HUDEP-2 (cell line): ENCODE measurements around the gene LITAF.

ENCODE experiments used
- DNase-seq, 76 experiments: peaks; one replicate each; lab custom pipeline; 2025; ENCODE audit not compliant: unreplicated experiment in 76 of 76; lab: John Stamatoyannopoulos, UW

Gene LITAF

DNA sequence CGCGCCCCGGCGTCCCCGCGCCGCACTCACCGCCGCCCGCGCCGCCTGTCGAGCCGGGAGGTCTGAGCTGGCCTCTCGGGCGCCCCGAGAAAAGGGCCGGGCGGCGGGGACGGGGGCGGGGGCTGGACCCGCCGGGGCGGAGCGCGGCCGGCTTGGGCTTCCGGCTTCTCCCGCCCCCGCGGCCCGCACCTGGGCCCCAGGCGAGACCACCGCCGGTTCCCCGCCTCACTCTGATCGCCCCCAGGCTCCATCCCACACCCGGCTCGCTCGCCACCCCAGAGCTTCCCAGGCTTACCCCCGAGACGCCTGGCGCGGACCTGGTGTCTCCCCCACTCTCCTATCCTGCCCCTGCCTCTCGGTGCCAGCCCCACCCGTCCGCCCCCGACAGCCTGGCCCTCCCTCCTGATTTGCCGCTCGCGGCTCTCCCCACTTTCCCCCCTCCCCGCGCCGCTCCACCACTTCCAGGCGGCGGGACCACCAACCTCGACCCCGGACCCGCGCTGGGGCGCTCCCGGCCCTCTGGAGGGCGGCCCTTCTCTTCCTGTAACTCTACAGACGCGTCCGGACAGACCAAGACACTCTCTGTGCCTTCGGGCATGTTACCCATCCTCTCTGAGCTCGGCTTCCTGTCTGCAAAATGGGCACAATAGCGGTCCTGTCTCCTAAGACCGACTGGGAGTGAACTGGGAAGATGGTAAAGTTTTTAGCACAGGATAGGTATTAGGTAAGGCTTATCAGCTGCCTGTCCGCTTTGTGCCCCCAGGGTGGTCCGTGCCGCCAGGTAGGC lies at the start of gene LITAF:
Gene LITAF, minus strand, starts transcription at position 64 of the 787 bp plus-strand sequence. CDS start 30,189 bp downstream, outside the sequence.
- DNase-seq: peak in 29 of 76 experiments; percentile 3 to 60 (median 31)

DNA sequence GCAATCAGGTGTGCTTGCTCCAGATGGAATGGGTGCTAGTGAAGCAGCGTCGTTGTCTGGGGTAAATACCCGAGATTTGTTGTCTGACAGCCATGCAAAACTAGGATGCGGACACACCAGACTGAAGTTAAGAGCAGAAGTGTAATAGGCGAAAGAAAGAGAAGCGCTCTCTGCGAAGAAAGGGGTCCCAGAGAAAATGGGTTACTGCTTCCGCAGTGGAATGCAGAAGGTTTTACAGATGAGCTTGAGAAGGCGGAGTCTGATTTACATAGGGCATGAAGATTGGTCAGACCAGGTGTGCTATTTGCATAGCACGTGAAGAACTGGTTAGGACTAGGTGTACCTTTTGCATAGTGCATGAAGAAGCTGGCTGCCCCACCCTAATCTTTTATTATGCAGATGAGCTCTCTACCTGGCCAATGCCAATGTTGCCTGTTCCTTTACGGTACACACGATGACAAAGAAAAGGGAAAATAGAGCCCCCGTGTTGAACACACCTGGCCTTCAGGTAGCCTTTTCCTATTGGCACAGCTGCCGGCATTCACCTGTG lies 49.5 kb upstream of the LITAF start:
- DNase-seq: no peak

DNA sequence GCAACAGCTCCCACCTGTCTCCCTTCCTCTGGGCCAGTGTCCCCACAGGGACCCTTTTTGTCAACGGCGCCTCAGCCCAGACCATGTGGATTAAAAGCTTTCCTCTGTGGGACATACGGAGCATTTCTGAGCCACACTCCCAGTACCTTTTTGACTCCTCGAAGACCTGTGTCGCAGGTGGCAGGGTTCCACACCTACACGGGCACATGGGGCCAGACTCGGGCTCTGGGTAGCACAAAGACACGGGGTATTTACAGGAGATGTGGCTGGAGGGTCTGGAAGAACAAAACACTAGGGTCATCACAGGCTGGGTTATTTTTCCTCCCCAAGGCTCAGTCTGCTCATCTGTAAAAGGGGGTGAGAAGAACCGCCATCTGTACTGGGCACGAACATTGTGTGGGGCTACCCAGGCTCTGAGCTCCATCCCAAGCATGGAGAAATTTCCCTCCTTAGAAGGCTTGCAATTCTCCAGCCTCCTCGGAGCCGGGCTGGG lies 49.0 kb upstream of the LITAF start:
- no peak for DNase-seq

DNA sequence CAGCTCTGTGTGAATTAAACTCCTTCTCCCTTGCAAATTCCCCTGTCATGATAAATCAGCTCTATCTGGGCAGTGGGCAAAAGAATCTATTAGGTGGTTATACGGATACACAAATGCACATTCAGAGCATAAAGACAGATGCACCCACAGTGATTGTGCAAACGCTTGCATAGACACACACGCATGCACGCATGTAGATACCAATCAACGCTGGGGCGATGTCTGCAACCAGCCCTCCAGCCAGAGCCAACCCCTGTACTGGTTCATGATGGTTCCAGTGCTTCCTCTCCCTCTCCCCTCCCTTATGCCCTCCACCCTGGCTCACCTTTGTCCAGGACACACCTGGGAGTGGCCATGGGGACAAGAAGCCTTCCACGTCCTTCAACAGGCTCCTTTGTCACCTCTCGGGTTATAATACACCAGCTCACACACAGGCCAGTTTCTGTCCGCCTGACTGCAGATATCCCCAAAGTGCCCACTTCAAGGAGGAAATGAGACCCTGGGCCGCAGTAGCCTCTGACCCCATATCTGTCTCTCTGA lies 48.5 kb upstream of the LITAF start:
- DNase-seq: no peak

DNA sequence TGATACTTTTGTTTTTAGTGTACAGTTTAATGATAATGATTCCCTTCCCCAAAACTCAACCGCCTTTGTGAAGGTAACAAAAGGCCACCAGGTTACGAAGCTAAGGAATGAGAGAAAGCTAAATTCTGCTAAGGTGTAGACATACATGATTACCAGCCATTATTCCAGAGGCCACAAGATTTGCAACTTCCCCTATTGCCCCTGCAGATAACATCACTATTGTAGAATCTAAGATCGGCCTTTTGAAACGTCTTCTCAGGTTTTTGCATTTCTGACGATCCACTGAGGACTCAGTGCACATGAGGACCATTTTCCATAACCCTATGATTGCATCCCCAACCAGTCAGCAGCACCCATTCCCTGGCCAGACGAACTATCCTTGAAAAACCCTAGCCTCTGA lies 47.6 kb upstream of the LITAF start:
- no peak for DNase-seq

DNA sequence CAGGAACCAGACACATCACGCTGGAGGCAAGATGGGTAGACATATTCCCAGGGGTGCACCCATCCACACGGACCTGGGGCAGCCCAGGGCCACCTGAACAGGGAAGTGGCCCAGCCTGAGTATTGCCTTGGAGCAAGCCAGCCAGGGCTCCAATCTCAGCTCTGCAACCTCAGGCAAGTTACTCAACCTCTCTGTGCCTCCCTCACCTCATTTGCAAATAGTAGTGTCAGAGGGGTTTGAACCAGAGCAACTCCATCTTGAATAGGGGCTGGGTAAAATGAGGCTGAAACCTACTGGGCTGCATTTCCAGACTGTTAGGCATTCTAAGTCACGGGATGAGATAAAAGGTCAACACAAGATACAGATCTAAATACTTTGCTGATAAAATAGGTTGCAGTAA lies 46.4 kb upstream of the LITAF start:
- no peak for DNase-seq

DNA sequence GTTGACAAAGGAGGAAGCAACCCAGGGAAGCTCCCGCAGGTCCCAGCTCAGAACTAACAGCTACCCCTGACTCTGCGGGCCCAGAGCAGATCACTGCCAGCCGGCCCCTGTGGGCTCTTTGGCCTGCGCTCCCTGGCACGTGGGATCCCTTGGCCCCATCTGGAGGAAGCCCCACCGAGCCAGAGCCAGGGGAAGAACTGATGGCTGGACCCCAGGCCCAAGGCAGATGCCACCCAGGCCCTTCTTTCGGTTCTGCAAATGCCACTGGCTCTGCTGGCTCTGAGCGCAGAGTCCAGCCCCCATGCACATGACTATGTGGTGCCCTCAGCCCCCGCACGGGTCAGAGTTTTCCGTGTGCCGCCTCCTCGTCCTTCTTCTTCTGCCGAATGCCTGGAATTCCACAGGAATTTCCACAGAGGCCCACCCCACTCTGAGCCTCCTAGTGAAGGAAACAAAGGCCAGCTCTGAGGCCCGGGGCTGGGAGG lies 45.8 kb upstream of the LITAF start:
- no peak for DNase-seq

DNA sequence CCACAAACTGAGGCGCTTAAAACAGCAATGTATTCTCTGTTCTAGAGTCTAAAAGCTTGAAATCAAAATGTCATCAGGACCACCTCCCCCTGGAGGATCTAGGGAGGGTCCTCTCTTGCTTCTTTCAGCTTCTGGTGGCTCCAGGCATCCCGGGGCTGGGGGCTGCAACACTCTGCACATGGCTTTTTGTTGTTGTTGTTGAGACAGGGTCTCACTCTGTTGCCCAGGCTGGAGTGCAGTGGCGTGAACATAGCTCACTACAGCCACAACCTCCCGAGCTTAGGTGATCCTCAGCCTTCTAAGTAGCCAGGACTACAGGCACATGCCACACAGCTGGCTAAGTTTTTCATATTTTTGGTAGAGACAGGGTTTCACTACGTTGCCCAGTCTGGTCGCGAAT lies 44.5 kb upstream of the LITAF start:
- DNase-seq: no peak

DNA sequence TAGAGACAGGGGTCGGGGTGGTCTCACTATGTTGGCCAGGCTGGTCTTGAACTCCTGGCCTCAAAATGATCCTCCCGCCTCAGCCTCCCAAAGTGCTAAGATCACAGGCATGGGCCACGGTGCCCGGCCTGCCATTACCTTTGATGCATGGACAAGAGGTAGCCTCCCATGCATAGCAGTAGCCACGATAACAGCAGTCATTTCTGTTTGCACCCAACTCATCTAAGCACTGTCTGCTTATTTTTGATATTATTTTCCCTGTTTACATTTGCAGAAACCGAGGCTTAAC lies 44.0 kb upstream of the LITAF start:
- DNase-seq: no peak

DNA sequence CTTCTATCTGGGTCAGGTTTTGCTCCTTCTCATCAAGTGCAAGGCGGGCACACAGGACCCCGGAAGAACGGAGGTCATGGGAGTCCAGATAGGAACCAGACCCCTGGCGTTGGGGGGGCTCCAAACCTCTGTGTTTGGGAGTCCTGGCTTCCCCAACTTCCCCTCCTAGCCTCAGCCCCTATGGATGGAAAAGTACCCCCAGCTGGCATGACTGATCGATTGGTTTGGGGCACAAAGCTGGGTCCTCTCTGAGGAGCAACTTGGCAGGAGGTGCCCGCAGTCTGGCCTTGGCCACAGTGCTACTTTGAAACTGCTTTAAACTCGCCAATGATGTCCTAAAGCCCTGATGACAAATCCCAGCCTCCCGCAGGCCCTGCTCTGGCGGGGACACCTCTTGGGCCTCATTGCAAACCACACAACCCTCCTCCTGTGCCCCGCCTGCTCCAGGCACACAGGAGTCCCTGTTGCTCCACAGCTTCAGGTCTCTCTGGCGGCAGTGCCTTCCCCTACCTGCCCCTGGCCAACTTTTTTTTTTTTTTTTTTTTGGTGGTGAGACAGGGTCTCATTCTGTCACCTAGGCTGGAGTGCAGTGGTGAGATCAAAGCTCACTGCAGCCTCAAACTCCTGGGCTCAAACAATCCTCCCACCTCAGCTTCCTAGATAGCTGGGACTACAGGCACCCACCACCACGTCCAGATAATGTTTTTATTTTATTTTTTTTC lies 43.5 kb upstream of the LITAF start:
- DNase-seq: no peak

DNA sequence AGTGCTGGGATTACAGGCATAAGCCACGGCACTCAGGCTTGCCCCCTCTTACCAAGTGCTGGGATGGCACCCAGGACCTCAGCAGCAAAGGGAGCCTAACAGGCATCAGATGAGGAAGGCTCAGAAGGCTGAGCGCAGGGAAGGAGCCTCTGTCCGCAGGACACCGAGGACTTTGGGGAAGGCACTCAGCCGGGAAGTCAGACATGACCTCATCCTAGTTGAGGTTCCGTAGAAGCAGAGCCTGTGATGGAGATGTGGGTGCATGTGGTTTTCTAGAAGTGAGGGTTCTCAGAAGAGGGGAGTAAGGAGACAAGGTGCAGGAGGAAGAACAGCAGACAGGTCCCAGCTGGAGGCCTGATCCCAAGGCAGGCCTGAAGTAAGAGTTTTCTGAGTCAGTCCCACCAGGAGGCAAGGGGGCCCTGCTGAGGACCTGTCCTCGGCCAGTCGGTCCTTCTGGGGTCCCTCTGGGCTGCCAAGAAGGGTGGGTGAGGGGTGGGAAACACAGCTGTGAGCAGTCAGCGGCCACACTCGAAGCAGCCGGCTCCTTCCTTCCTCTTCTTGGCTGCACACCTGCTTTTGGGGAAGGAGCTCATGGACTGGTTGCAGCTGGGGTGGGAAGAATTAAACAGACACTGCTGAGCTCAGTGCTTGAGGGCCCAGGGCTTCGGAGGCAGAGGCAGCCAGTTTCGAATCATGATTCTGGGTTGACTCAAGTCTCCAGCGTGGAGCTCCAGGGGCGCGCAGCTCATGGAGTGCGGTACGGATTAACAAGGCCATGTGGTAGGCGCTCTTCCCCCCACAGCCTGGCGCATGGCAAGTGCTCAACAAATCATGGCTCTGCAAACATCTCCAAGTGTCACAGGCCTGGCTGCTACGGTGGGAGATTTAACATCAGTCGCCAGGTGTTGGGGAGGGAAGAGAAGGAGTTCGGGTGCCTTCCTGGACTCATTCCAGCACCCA lies 42.6 kb upstream of the LITAF start:
- DNase-seq: no peak

DNA sequence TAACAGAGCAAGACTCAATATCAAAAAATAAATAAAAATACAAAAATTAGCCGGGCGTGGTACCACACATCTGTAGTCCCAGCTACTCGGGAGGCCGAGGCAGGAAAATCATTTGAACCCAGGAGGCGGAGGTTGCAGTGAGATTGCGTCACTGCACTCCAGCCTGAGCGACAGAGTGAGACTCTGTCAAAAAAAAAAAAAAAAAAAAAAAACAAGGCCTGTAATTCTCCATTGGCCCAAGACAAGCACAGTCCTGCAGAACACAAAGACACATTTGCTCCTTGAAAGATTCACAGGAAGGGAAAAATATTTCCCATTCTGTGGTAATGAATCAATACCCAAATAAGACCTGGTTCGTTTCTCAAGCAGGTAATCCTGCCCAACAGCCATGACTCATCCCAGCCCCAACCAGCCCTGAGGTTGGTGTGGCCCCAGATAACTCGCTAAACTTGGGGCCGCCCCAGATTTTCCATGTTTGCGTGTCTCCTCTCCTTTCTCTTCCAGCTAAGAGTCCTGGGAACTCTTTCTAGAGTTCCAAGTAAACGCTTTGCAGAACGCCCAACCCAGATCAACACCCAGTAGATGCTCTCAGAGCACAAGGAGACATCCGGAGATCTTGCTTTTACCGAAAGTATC lies 41.2 kb upstream of the LITAF start:
- DNase-seq: peak in 18 of 76 experiments; percentile 4 to 47 (median 16)

DNA sequence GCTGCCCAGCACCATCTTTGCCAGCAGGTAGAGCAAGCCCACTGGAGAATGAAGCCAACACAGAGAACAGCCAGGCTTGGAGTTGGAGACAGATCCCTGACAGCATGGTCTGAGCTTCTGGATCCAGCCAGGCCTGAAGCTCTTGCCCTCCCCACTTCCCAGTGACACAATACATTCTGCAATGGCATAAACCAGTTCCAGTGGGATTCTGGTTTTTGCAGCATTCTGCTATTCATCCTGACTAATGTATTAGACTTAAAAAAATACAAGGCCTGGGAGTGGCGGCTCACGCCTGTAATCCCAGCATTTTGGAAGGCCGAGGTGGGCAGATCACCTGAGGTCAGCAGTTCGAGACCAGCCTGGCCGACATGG lies 40.6 kb upstream of the LITAF start:
- no peak for DNase-seq

DNA sequence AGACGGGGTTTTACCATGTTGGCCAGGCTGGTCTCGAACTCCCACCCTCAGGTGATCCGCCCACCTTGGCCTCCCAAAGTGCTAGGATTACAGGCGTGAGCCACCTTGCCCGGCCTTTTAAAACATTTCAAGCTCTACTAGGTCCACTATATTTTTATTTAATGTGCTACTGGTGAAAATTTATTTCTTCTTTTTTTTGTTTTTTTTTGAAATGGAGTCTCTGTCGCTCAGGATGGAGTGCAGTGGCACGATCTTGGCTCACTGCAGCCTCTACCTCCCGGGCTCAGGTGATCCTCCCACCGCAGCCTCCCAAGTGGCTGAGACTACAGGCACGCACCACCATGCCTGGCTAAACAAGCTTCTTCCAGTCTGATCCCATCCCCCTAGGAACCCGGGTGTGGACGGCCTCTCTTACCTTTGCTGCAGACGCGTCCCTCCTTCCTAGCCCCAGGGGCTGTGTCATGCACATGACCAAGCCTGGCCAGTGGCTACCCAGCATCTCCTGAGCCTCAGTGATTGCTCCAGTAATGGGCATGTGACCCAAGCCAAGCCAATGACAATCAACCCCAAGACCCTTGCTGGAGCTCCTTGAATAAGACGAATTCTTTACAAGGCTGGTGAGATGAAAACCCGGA lies 40.1 kb upstream of the LITAF start:
- DNase-seq: no peak

DNA sequence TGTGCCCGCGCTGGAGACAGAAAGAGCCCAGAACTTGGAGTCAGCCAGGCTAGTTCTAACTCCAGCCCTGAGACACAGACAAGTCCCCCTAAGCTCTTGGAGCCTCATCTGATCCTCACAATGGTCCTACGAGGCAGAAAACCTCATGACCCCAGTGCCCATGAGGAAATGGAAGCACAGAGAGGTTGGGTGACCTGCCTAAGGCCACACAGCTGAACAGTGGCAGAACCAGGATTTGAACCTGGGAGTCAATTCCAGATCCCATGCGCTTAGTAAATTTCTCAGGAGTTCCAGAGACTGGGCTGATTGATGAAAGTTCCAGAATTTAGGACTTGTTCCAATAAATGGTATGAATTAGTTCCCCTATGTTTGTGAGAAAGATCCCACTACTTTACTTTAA lies 39.0 kb upstream of the LITAF start:
- DNase-seq: no peak

DNA sequence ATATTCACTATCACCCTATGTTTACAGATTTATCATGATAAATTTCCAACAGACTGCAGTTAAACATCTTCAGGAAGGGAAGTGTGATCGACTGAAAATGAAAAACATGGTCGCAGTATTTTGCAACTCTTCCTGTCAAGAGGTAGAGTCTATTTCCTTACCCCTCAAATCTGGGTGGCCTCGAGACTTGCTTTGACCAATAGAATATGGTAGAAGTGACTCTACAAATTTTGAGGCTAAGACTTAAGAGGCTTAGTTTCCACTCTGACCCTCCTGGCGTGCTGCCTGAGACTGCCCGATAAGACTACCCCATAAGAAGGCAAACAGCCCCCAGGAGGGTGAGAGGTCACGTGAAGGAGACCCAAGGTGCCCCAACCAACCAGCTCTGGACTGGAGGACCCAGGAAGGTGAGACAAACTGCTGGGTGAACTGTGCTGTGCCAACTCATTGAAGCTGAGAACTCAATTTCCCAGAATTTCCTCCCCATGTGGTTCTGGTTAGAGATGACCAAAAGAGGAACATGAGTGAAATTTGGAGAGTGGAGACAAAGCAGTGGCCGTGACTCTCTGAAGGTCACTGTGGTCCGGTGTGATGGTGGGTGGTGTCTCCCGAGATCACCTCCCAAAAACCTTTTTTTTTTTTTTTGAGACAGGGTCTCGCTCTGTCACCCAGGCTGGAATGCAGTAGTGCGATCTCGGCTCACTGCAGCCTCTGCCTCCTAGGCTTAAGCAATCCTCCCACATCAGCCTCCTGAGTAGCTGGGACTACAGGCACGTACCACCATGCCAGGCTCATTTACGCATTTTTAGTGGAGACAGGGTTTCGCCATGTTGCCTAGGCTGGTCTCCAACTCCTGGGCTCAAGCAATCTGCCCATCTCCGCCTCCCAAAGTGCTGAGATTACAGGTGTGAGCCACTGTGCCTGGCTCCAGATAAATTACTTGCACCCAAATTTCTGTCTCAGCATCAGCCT lies 38.2 kb upstream of the LITAF start:
- DNase-seq: peak in 2 of 76 experiments; percentile 15 to 51

DNA sequence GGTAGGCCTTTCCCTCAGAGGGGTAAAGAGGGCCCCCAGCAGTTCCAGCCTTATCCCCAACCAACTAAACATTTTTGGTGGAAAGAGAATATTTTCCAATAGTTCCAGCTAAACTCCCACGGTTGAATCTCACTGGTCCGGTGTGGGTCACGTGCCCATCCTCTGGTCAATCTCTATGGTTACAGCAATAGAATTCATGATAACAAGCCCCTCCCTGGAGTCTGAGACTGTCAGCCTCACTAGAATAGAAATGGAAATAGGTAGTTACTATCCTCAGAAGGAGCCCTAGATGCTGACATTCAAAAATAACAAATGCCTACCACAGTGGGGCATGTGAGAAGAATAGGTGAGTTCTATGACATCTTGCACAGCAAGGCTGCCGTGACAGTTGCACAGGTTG lies 37.5 kb upstream of the LITAF start:
- peak in 1 of 76 experiments; percentile 16 for DNase-seq

DNA sequence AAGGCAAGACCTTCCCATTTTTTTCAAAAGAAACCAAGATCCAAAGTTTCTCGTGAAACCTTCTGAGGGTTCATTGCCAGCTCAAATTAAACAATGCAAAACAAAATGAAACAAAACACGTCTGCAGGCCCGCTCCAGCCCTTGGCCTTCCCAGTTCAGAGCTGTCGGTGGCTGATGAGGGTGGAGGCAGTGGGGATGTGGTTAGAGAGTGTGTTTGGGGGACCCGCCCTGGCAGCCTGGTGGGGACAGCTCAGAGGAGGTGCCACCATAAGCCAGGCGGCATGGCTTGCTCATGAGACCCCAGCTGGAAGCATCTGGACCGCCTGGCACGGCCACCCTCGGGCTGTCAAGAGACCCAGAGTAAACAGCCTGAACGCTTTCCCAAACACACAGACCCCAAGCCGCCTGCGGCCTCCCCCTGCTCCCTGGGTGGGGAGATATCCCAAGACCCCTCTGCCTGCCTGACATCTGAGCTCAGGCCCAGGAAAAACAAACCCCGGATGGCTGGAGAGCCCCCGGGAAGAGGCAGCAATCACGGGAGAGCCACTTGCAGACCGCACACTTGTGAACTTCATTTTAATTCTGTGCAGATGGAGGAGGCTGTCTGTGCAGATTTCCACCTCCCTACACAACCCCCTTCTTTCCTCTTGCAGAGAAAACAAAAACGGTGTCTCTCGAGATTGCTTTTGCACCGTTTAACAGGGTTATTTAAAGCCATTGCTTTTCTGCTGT lies 35.4 kb upstream of the LITAF start:
- DNase-seq: peak in 34 of 76 experiments; percentile 5 to 57 (median 28)
